Stomach (tissue), 4 donors: ENCODE results near the gene MT3.
"Not testable (repeated sequence)": the region's sequence is repeated elsewhere in the genome, so short reads cannot be mapped to it uniquely, and the experiment has no call there.

Experiments
- CTCF ChIP-seq, 7 experiments: fragments of 450-650 bp in 4 of 7; fragments of 200-600 bp in 3 of 7; sonication (generic) in 3 of 7; IDR thresholded peaks; one replicate each; pipeline ENCODE4 v1.5.1; 2016 to 2019; ENCODE audit warnings: antibody characterized with exemption in 7 of 7, control low read depth in 2 of 7, mild to moderate bottlenecking in 1 of 7
- EP300 ChIP-seq: sonication (generic); formaldehyde crosslinking; IDR thresholded peaks from one replicate; pipeline ENCODE4 v1.6.1; 2017; ENCODE audit warnings: antibody characterized with exemption
- POLR2A ChIP-seq, 4 donors: fragments of 450-650 bp; IDR thresholded peaks; one replicate each; pipeline ENCODE4 v1.6.1; 2016; ENCODE audit warnings: antibody characterized with exemption in 4 of 4, control low read depth in 2 of 4, mild to moderate bottlenecking in 1 of 4, moderate library complexity in 1 of 4
- POLR2AphosphoS5 ChIP-seq, 3 donors: sonication (generic); formaldehyde crosslinking; IDR thresholded peaks; one replicate each; pipeline ENCODE4 v1.6.1; 2016; ENCODE audit warnings: antibody characterized with exemption in 3 of 3

GRCh38 chr16:56582911-56583310 is 6.4 kb upstream of the MT3 start:
- TF ChIP-seq CTCF (IDR thresholded peaks at IDR 0.05); POLR2AphosphoS5 (IDR thresholded peaks at IDR 0.05); EP300; POLR2A (IDR thresholded peaks at IDR 0.05): not testable (repeated sequence)
